HepG2 (cell line): ENCODE data around the gene TNS1. TPM values are rescaled to one million over a fixed set of nuclear protein-coding genes. Genes with fewer than 3 reads are reported as not detected.

ENCODE experiments used
- ETV5 ChIP-seq: IDR thresholded peaks from 2 replicates; pipeline ENCODE4 v1.6.1; 2018; ENCODE audit warnings: missing biosample characterization, missing genetic modification reagents, inconsistent platforms, borderline replicate concordance
- FOXA3 ChIP-seq: IDR thresholded peaks from 2 replicates; pipeline ENCODE4 v1.6.1; 2016; ENCODE audit warnings: missing genetic modification reagents, missing compliant biosample characterization
- ISX ChIP-seq: sonication (generic); formaldehyde crosslinking; conservative IDR thresholded peaks from 2 replicates; pipeline ENCODE4 v1.5.0; 2020; ENCODE audit warnings: missing genetic modification reagents
- SRSF4 ChIP-seq: fragments of 200-400 bp; formaldehyde crosslinking; IDR thresholded peaks from one replicate; pipeline ENCODE4 v1.6.1; 2018; ENCODE audit warnings: mild to moderate bottlenecking, low read depth, low read length, moderate library complexity; ENCODE audit not compliant: poor library complexity, severe bottlenecking
- ZNF33B ChIP-seq: sonication (generic); formaldehyde crosslinking; IDR thresholded peaks from 2 replicates; pipeline ENCODE4 v1.5.1; 2020; ENCODE audit warnings: mild to moderate bottlenecking, missing genetic modification reagents
- ZNF615 ChIP-seq: sonication (generic); formaldehyde crosslinking; IDR thresholded peaks from 2 replicates; pipeline ENCODE4 v1.5.0; 2020; ENCODE audit warnings: mild to moderate bottlenecking, missing genetic modification reagents, borderline replicate concordance
- ZNF761 ChIP-seq: sonication (generic); formaldehyde crosslinking; conservative IDR thresholded peaks from 2 replicates; pipeline ENCODE4 v1.4.0; 2020; ENCODE audit warnings: mild to moderate bottlenecking, missing genetic modification reagents
- polyA plus RNA-seq, 8 experiments: library from polyadenylated mRNA; depleted of rRNA in 3 of 8; stranded (reverse) in 7 of 8; unstranded in 1 of 8; fragments of >200 nt; fragmentation: Illumina TruSeq in 4 of 8; extraction: Trizol in 4 of 8; gene quantifications; 2 replicates each; pipeline versions ENCODE4 v1.2.1 to v1.2.3, GENCODE V29; 2011 to 2016; ENCODE audit warnings: low read depth in 4 of 8, missing spikeins in 1 of 8, mixed read lengths in 1 of 8; ENCODE audit not compliant: insufficient read depth in 1 of 8
- total RNA-seq, 5 experiments: library from RNA; depleted of rRNA; stranded (reverse); fragments of >200 nt; fragmentation: Illumina TruSeq; extraction: Trizol; gene quantifications; 2 replicates each; pipeline ENCODE4 v1.2.3, GENCODE V29; 2016; ENCODE audit warnings: low read depth in 1 of 5
- TF ChIP-seq, protein P1 (sequence below): sonication (generic); formaldehyde crosslinking; IDR thresholded peaks from 2 replicates; pipeline ENCODE4 v1.4.0; 2020; ENCODE audit warnings: mild to moderate bottlenecking, missing genetic modification reagents
- TF ChIP-seq, protein P2 (sequence below), 2 experiments: fragments of 450-650 bp in 1 of 2; sonication (generic) in 1 of 2; formaldehyde crosslinking; IDR thresholded peaks; 2 replicates each; pipeline versions ENCODE4 v1.5.0 to v1.8.0; 2020 to 2022; ENCODE audit warnings: mild to moderate bottlenecking in 1 of 2, missing genetic modification reagents in 1 of 2
- TF ChIP-seq, protein P3 (sequence below): sonication (generic); formaldehyde crosslinking; IDR thresholded peaks from 2 replicates; pipeline ENCODE4 v1.4.0; 2020; ENCODE audit warnings: missing genetic modification reagents, borderline replicate concordance
- TF ChIP-seq, protein P4 (sequence below): sonication (generic); formaldehyde crosslinking; IDR thresholded peaks from 2 replicates; pipeline ENCODE4 v1.8.1; 2023; ENCODE audit warnings: mild to moderate bottlenecking, missing genetic modification reagents
- TF ChIP-seq, protein P5 (sequence below): sonication (generic); formaldehyde crosslinking; IDR thresholded peaks from 2 replicates; pipeline ENCODE4 v1.4.0; 2020; ENCODE audit warnings: mild to moderate bottlenecking, missing genetic modification reagents, borderline replicate concordance
- TF ChIP-seq, protein P6 (sequence below): sonication (generic); formaldehyde crosslinking; IDR thresholded peaks from 2 replicates; pipeline ENCODE4 v1.4.0; 2020; ENCODE audit warnings: missing genetic modification reagents

TNS1 gene
- total and polyA plus RNA-seq, 2 of the 13 experiments (the other 11 are each of a cell fraction or from before 2014, with no cell fraction given) = 1.9 to 118 TPM

DNA sequence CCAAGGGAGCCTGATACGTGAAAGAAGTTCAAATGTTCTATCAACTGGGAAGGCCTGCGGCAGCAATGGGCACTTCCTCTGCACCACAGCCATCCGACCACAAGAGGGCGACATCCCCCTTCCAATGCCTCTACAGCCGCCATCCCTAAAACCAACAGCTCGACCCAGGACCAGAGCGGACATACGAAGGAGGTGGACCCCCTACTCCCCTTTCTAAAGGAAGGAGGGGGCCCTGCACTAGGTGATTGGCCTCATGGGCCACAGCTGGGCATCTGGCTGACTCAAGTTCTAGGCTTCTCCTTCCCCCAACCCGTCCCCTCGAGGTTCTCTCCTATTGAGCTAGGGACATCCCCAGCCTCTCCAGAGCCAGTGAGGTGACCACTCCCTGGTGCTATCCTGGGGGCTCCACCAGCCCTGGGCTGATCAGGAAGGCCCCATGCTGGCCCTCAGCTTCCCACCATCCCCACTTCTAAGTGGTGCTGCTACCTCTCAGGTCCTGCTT is 217.2 kb downstream of the TNS1 start (continued):
- TF ChIP-seq FOXA3 (CRISPR knock-in tag) = 0 out of 2 replicates have a peak, but pooled peaks have one; percentile 29
- TF ChIP-seq ZNF33B (CRISPR knock-in tag) = no peak
- TF ChIP-seq, protein P1, sequence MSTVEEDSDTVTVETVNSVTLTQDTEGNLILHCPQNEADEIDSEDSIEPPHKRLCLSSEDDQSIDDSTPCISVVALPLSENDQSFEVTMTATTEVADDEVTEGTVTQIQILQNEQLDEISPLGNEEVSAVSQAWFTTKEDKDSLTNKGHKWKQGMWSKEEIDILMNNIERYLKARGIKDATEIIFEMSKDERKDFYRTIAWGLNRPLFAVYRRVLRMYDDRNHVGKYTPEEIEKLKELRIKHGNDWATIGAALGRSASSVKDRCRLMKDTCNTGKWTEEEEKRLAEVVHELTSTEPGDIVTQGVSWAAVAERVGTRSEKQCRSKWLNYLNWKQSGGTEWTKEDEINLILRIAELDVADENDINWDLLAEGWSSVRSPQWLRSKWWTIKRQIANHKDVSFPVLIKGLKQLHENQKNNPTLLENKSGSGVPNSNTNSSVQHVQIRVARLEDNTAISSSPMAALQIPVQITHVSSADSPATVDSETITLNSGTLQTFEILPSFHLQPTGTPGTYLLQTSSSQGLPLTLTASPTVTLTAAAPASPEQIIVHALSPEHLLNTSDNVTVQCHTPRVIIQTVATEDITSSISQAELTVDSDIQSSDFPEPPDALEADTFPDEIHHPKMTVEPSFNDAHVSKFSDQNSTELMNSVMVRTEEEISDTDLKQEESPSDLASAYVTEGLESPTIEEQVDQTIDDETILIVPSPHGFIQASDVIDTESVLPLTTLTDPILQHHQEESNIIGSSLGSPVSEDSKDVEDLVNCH = no peak
- TF ChIP-seq ZNF615 (CRISPR knock-in tag) = no peak
- 0 out of 2 replicates have a peak, but pooled peaks have one; percentile 22 for TF ChIP-seq ETV5 (CRISPR knock-in tag)
- TF ChIP-seq, protein P2, sequence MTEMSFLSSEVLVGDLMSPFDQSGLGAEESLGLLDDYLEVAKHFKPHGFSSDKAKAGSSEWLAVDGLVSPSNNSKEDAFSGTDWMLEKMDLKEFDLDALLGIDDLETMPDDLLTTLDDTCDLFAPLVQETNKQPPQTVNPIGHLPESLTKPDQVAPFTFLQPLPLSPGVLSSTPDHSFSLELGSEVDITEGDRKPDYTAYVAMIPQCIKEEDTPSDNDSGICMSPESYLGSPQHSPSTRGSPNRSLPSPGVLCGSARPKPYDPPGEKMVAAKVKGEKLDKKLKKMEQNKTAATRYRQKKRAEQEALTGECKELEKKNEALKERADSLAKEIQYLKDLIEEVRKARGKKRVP (CRISPR knock-in tag; IDR thresholded peaks at IDR 0.05) = no peak
- TF ChIP-seq, protein P3, sequence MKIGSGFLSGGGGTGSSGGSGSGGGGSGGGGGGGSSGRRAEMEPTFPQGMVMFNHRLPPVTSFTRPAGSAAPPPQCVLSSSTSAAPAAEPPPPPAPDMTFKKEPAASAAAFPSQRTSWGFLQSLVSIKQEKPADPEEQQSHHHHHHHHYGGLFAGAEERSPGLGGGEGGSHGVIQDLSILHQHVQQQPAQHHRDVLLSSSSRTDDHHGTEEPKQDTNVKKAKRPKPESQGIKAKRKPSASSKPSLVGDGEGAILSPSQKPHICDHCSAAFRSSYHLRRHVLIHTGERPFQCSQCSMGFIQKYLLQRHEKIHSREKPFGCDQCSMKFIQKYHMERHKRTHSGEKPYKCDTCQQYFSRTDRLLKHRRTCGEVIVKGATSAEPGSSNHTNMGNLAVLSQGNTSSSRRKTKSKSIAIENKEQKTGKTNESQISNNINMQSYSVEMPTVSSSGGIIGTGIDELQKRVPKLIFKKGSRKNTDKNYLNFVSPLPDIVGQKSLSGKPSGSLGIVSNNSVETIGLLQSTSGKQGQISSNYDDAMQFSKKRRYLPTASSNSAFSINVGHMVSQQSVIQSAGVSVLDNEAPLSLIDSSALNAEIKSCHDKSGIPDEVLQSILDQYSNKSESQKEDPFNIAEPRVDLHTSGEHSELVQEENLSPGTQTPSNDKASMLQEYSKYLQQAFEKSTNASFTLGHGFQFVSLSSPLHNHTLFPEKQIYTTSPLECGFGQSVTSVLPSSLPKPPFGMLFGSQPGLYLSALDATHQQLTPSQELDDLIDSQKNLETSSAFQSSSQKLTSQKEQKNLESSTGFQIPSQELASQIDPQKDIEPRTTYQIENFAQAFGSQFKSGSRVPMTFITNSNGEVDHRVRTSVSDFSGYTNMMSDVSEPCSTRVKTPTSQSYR = no peak
- TF ChIP-seq, protein P4, sequence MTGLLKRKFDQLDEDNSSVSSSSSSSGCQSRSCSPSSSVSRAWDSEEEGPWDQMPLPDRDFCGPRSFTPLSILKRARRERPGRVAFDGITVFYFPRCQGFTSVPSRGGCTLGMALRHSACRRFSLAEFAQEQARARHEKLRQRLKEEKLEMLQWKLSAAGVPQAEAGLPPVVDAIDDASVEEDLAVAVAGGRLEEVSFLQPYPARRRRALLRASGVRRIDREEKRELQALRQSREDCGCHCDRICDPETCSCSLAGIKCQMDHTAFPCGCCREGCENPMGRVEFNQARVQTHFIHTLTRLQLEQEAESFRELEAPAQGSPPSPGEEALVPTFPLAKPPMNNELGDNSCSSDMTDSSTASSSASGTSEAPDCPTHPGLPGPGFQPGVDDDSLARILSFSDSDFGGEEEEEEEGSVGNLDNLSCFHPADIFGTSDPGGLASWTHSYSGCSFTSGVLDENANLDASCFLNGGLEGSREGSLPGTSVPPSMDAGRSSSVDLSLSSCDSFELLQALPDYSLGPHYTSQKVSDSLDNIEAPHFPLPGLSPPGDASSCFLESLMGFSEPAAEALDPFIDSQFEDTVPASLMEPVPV (CRISPR knock-in tag) = no peak
- TF ChIP-seq, protein P5, sequence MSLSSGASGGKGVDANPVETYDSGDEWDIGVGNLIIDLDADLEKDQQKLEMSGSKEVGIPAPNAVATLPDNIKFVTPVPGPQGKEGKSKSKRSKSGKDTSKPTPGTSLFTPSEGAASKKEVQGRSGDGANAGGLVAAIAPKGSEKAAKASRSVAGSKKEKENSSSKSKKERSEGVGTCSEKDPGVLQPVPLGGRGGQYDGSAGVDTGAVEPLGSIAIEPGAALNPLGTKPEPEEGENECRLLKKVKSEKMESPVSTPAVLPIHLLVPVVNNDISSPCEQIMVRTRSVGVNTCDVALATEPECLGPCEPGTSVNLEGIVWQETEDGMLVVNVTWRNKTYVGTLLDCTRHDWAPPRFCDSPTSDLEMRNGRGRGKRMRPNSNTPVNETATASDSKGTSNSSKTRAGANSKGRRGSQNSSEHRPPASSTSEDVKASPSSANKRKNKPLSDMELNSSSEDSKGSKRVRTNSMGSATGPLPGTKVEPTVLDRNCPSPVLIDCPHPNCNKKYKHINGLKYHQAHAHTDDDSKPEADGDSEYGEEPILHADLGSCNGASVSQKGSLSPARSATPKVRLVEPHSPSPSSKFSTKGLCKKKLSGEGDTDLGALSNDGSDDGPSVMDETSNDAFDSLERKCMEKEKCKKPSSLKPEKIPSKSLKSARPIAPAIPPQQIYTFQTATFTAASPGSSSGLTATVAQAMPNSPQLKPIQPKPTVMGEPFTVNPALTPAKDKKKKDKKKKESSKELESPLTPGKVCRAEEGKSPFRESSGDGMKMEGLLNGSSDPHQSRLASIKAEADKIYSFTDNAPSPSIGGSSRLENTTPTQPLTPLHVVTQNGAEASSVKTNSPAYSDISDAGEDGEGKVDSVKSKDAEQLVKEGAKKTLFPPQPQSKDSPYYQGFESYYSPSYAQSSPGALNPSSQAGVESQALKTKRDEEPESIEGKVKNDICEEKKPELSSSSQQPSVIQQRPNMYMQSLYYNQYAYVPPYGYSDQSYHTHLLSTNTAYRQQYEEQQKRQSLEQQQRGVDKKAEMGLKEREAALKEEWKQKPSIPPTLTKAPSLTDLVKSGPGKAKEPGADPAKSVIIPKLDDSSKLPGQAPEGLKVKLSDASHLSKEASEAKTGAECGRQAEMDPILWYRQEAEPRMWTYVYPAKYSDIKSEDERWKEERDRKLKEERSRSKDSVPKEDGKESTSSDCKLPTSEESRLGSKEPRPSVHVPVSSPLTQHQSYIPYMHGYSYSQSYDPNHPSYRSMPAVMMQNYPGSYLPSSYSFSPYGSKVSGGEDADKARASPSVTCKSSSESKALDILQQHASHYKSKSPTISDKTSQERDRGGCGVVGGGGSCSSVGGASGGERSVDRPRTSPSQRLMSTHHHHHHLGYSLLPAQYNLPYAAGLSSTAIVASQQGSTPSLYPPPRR (CRISPR knock-in tag) = no peak
- no peak for TF ChIP-seq ISX
- no peak for TF ChIP-seq ZNF761
- TF ChIP-seq SRSF4 = no peak
- TF ChIP-seq, protein P6, sequence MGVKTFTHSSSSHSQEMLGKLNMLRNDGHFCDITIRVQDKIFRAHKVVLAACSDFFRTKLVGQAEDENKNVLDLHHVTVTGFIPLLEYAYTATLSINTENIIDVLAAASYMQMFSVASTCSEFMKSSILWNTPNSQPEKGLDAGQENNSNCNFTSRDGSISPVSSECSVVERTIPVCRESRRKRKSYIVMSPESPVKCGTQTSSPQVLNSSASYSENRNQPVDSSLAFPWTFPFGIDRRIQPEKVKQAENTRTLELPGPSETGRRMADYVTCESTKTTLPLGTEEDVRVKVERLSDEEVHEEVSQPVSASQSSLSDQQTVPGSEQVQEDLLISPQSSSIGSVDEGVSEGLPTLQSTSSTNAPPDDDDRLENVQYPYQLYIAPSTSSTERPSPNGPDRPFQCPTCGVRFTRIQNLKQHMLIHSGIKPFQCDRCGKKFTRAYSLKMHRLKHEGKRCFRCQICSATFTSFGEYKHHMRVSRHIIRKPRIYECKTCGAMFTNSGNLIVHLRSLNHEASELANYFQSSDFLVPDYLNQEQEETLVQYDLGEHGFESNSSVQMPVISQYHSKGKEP = no peak
